ENCODE data around the gene NLRC3.

DNA sequence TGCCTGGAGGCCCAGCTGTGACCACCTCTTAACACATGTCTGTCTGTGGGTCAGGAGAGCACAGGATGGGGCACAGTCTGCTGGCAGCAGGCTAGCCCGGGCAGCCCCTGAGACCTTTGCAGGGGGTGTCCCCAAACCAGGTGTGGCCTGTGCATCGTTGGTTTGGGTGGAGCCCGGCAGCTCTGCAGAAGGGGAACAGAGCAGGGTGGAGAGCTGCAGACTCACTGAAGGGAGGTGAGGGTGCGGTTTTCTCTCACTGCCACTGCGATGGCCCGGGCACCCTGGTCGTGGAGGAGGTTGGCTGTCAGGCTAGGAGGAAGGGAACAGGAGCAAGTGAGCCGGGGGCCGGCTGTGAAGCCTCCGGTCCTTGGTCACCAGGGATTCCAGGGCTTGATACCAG is 28.8 kb downstream of the NLRC3 start:
- TF ChIP-seq, protein P1, sequence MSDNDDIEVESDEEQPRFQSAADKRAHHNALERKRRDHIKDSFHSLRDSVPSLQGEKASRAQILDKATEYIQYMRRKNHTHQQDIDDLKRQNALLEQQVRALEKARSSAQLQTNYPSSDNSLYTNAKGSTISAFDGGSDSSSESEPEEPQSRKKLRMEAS (IDR thresholded peaks at IDR 0.05; ENCODE audit: low read depth), result no peak
- TF ChIP-seq MXI1 (IDR thresholded peaks at IDR 0.05; ENCODE audit: low read depth, low read length), result no peak
- TF ChIP-seq CTCF (IDR thresholded peaks at IDR 0.05), result no peak
- TF ChIP-seq GABPA (IDR thresholded peaks at IDR 0.05; ENCODE audit: low read depth), result no peak
- TF ChIP-seq POLR2AphosphoS5 (IDR thresholded peaks at IDR 0.05; ENCODE audit: low read depth, low read length), result no peak
- TF ChIP-seq SMC3 (IDR thresholded peaks at IDR 0.05; ENCODE audit: low read depth, low read length), result no peak
- TF ChIP-seq, protein P2, sequence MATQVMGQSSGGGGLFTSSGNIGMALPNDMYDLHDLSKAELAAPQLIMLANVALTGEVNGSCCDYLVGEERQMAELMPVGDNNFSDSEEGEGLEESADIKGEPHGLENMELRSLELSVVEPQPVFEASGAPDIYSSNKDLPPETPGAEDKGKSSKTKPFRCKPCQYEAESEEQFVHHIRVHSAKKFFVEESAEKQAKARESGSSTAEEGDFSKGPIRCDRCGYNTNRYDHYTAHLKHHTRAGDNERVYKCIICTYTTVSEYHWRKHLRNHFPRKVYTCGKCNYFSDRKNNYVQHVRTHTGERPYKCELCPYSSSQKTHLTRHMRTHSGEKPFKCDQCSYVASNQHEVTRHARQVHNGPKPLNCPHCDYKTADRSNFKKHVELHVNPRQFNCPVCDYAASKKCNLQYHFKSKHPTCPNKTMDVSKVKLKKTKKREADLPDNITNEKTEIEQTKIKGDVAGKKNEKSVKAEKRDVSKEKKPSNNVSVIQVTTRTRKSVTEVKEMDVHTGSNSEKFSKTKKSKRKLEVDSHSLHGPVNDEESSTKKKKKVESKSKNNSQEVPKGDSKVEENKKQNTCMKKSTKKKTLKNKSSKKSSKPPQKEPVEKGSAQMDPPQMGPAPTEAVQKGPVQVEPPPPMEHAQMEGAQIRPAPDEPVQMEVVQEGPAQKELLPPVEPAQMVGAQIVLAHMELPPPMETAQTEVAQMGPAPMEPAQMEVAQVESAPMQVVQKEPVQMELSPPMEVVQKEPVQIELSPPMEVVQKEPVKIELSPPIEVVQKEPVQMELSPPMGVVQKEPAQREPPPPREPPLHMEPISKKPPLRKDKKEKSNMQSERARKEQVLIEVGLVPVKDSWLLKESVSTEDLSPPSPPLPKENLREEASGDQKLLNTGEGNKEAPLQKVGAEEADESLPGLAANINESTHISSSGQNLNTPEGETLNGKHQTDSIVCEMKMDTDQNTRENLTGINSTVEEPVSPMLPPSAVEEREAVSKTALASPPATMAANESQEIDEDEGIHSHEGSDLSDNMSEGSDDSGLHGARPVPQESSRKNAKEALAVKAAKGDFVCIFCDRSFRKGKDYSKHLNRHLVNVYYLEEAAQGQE (IDR thresholded peaks at IDR 0.05; ENCODE audit: low read depth, low read length), result no peak
- TF ChIP-seq, protein P3, sequence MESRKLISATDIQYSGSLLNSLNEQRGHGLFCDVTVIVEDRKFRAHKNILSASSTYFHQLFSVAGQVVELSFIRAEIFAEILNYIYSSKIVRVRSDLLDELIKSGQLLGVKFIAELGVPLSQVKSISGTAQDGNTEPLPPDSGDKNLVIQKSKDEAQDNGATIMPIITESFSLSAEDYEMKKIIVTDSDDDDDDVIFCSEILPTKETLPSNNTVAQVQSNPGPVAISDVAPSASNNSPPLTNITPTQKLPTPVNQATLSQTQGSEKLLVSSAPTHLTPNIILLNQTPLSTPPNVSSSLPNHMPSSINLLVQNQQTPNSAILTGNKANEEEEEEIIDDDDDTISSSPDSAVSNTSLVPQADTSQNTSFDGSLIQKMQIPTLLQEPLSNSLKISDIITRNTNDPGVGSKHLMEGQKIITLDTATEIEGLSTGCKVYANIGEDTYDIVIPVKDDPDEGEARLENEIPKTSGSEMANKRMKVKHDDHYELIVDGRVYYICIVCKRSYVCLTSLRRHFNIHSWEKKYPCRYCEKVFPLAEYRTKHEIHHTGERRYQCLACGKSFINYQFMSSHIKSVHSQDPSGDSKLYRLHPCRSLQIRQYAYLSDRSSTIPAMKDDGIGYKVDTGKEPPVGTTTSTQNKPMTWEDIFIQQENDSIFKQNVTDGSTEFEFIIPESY (IDR thresholded peaks at IDR 0.05; ENCODE audit: borderline replicate concordance, low read depth), result no peak
- TF ChIP-seq EP300 (IDR thresholded peaks at IDR 0.05; ENCODE audit: borderline replicate concordance in 1 of 2, low read depth in 1 of 2, low read length in 1 of 2), result no peak
